Measurements from ENCODE around the gene POU6F2. TPM values are rescaled to one million over a fixed set of nuclear protein-coding genes. Genes with fewer than 3 reads are reported as not detected.

POU6F2 gene
- total RNA-seq, 4 donors from 2014 or later, result 0.91 TPM; not detected in 3

GRCh38 chr7:39145935-39146334 is 168.2 kb downstream of the POU6F2 start:
- no peaks in the 10 kb centered on the region for H3K9me3 ChIP-seq
- DNase-seq, result no peak
- H3K4me3 ChIP-seq, result no peak overlapping the region
- TF ChIP-seq, protein P1, sequence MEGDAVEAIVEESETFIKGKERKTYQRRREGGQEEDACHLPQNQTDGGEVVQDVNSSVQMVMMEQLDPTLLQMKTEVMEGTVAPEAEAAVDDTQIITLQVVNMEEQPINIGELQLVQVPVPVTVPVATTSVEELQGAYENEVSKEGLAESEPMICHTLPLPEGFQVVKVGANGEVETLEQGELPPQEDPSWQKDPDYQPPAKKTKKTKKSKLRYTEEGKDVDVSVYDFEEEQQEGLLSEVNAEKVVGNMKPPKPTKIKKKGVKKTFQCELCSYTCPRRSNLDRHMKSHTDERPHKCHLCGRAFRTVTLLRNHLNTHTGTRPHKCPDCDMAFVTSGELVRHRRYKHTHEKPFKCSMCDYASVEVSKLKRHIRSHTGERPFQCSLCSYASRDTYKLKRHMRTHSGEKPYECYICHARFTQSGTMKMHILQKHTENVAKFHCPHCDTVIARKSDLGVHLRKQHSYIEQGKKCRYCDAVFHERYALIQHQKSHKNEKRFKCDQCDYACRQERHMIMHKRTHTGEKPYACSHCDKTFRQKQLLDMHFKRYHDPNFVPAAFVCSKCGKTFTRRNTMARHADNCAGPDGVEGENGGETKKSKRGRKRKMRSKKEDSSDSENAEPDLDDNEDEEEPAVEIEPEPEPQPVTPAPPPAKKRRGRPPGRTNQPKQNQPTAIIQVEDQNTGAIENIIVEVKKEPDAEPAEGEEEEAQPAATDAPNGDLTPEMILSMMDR (IDR thresholded peaks at IDR 0.05), result no peak
- TF ChIP-seq POLR2A (IDR thresholded peaks at IDR 0.05), result no peak
- H3K27ac ChIP-seq, result no peak overlapping the region
- intact Hi-C loops (cut with DNase I; ENCODE audit: low total_unique reads), result no loop called here
- no peaks in the 10 kb centered on the region for H3K27me3 ChIP-seq
- H3K4me1 ChIP-seq, result no peaks in the 10 kb centered on the region
- H3K36me3 ChIP-seq, result no peaks in the 10 kb centered on the region

DNA sequence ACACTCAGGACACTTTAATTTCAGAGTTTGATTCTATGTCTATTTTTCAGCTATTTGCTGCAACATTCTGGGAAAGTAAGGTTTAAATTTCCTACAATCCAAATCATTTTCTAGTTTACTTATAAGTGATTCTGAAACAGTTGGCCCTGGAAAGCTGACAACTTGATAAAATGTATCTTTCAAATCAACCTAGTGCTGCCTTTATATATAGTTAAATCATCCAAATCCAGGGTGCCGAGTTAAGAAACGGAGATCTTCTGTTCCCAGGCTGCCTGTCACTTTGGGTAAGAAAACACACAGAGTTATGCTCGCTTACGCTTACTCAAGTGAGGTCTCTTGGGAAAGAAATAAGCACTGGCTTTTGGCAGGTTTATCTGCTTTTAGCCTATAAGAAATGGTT is 175.0 kb downstream of the POU6F2 start:
- Histone ChIP-seq H3K4me1 (no peaks in the 10 kb centered on the region), H3K27ac (no peak overlapping the region), H3K36me3 (no peaks in the 10 kb centered on the region), H3K4me3 (no peak overlapping the region), H3K27me3 (no peaks in the 10 kb centered on the region), H3K9me3 (no peaks in the 10 kb centered on the region)
- DNase-seq, result no peak
- intact Hi-C loops (cut with DNase I; ENCODE audit: low total_unique reads), result no loop called here
- TF ChIP-seq, protein P1 (IDR thresholded peaks at IDR 0.05), result no peak
- TF ChIP-seq POLR2A (IDR thresholded peaks at IDR 0.05), result no peak

GRCh38 chr7:39153113-39153512 is 175.4 kb downstream of the POU6F2 start:
- DNase-seq, result no peak
- H3K27me3 ChIP-seq, result no peaks in the 10 kb centered on the region
- no peaks in the 10 kb centered on the region for H3K36me3 ChIP-seq
- no peaks in the 10 kb centered on the region for H3K4me1 ChIP-seq
- intact Hi-C loops (cut with DNase I; ENCODE audit: low total_unique reads), result no loop called here
- H3K9me3 ChIP-seq, result no peaks in the 10 kb centered on the region
- no peak overlapping the region for H3K27ac ChIP-seq
- TF ChIP-seq, protein P1 (IDR thresholded peaks at IDR 0.05), result no peak
- no peak for TF ChIP-seq POLR2A (IDR thresholded peaks at IDR 0.05)
- no peak overlapping the region for H3K4me3 ChIP-seq

GRCh38 chr7:39153647-39154046 is 175.9 kb downstream of the POU6F2 start:
- DNase-seq, result no peak
- Histone ChIP-seq H3K27ac (no peak overlapping the region), H3K4me1 (no peaks in the 10 kb centered on the region), H3K27me3 (no peaks in the 10 kb centered on the region), H3K4me3 (no peak overlapping the region), H3K9me3 (no peaks in the 10 kb centered on the region), H3K36me3 (no peaks in the 10 kb centered on the region)
- TF ChIP-seq, protein P1 (IDR thresholded peaks at IDR 0.05), result no peak
- TF ChIP-seq POLR2A (IDR thresholded peaks at IDR 0.05), result no peak
- intact Hi-C loops (cut with DNase I; ENCODE audit: low total_unique reads), result no loop called here

GRCh38 chr7:39154815-39155214 is 177.1 kb downstream of the POU6F2 start:
- Histone ChIP-seq H3K4me3 (no peak overlapping the region), H3K36me3 (no peaks in the 10 kb centered on the region), H3K27ac (no peak overlapping the region), H3K9me3 (no peaks in the 10 kb centered on the region), H3K4me1 (no peaks in the 10 kb centered on the region), H3K27me3 (no peaks in the 10 kb centered on the region)
- TF ChIP-seq, protein P1 (IDR thresholded peaks at IDR 0.05), result no peak
- TF ChIP-seq POLR2A (IDR thresholded peaks at IDR 0.05), result no peak
- DNase-seq, result no peak
- intact Hi-C loops (cut with DNase I; ENCODE audit: low total_unique reads), result no loop called here
